C4-2B (cell line): ENCODE results near the gene C19orf18.
"Not testable (repeated sequence)": the region's sequence is repeated elsewhere in the genome, so short reads cannot be mapped to it uniquely, and the experiment has no call there.

Source experiments
- ZFX ChIP-seq: fragments of 450-650 bp; IDR thresholded peaks from 2 replicates; pipeline ENCODE4 v1.6.1; 2017
- TF ChIP-seq, protein P1 (sequence below): fragments of 450-650 bp; conservative IDR thresholded peaks from 2 replicates; pipeline ENCODE4 v1.5.1; 2017; ENCODE audit warnings: mild to moderate bottlenecking

GRCh38 chr19:58008877-58009276, 34.5 kb upstream of the C19orf18 start:
- TF ChIP-seq, protein P1, sequence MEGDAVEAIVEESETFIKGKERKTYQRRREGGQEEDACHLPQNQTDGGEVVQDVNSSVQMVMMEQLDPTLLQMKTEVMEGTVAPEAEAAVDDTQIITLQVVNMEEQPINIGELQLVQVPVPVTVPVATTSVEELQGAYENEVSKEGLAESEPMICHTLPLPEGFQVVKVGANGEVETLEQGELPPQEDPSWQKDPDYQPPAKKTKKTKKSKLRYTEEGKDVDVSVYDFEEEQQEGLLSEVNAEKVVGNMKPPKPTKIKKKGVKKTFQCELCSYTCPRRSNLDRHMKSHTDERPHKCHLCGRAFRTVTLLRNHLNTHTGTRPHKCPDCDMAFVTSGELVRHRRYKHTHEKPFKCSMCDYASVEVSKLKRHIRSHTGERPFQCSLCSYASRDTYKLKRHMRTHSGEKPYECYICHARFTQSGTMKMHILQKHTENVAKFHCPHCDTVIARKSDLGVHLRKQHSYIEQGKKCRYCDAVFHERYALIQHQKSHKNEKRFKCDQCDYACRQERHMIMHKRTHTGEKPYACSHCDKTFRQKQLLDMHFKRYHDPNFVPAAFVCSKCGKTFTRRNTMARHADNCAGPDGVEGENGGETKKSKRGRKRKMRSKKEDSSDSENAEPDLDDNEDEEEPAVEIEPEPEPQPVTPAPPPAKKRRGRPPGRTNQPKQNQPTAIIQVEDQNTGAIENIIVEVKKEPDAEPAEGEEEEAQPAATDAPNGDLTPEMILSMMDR, result not testable (repeated sequence)
- not testable (repeated sequence) for TF ChIP-seq ZFX
